OCI-LY7 (cell line): Measurements from ENCODE around the gene C16orf74.

ENCODE experiments used
- EZH2phosphoT487 ChIP-seq: fragments of 200-600 bp; sonication (generic); IDR thresholded peaks from 2 replicates; pipeline ENCODE4 v1.6.1; 2018; ENCODE audit warnings: low read depth, borderline replicate concordance, mild to moderate bottlenecking, mixed run types, antibody characterized with exemption, low read length, moderate library complexity, mixed read lengths
- TF ChIP-seq, protein P1 (sequence below): fragments of 200-600 bp; sonication (generic); conservative IDR thresholded peaks from 2 replicates; pipeline ENCODE4 v1.5.1; 2014; ENCODE audit warnings: mild to moderate bottlenecking, antibody characterized with exemption, low read length, moderate library complexity, mixed read lengths

DNA sequence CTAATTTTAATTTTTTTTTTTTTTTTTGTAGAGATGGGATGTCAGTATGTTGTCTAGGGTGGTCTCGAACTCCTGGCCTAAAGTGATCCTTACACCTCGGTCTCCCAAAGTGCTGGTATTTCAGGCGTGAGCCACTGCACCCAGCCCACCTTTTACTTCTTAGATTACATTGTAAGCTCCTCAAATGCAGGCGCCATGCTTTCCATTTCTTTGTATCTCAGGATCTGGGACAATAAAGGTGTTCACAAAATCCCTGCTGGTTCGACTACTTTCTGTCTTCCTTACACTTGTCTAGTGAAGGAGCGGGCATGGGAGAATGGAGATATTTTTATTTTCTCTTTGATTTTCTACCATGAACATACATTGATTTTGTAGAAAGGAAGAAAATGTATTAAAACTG is 23.2 kb upstream of the C16orf74 start:
- TF ChIP-seq, protein P1, sequence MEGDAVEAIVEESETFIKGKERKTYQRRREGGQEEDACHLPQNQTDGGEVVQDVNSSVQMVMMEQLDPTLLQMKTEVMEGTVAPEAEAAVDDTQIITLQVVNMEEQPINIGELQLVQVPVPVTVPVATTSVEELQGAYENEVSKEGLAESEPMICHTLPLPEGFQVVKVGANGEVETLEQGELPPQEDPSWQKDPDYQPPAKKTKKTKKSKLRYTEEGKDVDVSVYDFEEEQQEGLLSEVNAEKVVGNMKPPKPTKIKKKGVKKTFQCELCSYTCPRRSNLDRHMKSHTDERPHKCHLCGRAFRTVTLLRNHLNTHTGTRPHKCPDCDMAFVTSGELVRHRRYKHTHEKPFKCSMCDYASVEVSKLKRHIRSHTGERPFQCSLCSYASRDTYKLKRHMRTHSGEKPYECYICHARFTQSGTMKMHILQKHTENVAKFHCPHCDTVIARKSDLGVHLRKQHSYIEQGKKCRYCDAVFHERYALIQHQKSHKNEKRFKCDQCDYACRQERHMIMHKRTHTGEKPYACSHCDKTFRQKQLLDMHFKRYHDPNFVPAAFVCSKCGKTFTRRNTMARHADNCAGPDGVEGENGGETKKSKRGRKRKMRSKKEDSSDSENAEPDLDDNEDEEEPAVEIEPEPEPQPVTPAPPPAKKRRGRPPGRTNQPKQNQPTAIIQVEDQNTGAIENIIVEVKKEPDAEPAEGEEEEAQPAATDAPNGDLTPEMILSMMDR = no peak
- no peak for TF ChIP-seq EZH2phosphoT487
